Neutrophil (primary cell): Measurements from ENCODE around the gene DDIT3.

Experiments used
- H3K27ac ChIP-seq: fragments of 200-600 bp; sonication (generic); 2 replicates; pipeline ENCODE4 v1.5.1; 2016; ENCODE audit warnings: mild to moderate bottlenecking, moderate library complexity
- H3K27me3 ChIP-seq: fragments of 200-600 bp; sonication (generic); 2 replicates; pipeline ENCODE4 v1.6.0; 2016; ENCODE audit warnings: mild to moderate bottlenecking
- H3K36me3 ChIP-seq: fragments of 200-600 bp; sonication (generic); 2 replicates; pipeline ENCODE4 v1.5.1; 2017
- H3K4me1 ChIP-seq, 2 experiments: fragments of 200-600 bp in 1 of 2; sonication (generic) in 1 of 2; 1 replicate in 1 of 2; 2 replicates in 1 of 2; pipeline versions ENCODE4 v1.5.1 to v1.6.1; 2013 to 2016; ENCODE audit warnings: low read depth in 1 of 2, low read length in 1 of 2, mild to moderate bottlenecking in 1 of 2, moderate library complexity in 1 of 2; ENCODE audit not compliant: control insufficient read depth in 1 of 2, insufficient read depth in 1 of 2
- H3K4me3 ChIP-seq, 2 experiments: fragments of 200-600 bp in 1 of 2; sonication (generic) in 1 of 2; 1 replicate in 1 of 2; 2 replicates in 1 of 2; pipeline ENCODE4 v1.5.1; 2013 to 2016; ENCODE audit warnings: low read depth in 1 of 2, low read length in 1 of 2, mild to moderate bottlenecking in 1 of 2, moderate library complexity in 1 of 2
- H3K9me3 ChIP-seq: fragments of 200-600 bp; sonication (generic); 2 replicates; pipeline ENCODE4 v1.5.1; 2016
- TF ChIP-seq, protein P1 (sequence below): fragments of 200-600 bp; sonication (generic); IDR thresholded peaks from 2 replicates; pipeline ENCODE4 v1.5.1; 2016; ENCODE audit warnings: antibody characterized with exemption

Gene DDIT3

DNA sequence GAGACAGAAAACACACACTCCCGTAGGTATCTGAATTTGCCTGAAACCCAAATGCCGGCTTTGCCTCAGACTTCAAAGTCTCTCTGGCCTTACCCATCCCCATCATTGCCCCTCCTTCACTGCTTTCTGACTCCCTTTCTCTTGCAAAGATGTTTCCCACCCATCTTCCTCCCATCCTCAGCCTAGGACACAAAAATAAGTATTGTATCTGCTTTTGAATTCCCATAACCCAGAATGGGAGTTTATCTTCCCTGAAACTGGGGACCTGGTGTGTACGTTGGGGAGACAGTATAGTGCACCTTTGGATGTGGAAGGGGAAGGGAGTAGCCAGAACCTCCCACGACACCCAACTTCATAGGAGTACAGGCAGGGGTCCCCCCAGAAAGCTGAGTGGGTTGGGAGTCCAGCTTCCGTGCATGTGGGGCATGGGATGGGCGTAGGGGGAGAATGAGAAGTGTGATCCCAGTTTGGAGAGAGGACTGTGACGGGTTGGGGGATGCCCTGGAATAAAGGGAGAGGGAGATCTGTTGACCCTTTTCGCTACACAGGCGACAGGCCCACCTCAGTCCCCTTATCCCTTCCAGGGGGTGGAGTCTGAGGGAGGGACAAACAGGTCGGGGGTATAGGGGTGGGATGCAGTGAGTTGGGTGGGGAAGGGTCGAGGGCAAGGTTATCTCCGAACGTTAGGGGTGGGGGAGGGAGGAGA lies 29.0 kb upstream of the DDIT3 start:
- TF ChIP-seq, protein P1, sequence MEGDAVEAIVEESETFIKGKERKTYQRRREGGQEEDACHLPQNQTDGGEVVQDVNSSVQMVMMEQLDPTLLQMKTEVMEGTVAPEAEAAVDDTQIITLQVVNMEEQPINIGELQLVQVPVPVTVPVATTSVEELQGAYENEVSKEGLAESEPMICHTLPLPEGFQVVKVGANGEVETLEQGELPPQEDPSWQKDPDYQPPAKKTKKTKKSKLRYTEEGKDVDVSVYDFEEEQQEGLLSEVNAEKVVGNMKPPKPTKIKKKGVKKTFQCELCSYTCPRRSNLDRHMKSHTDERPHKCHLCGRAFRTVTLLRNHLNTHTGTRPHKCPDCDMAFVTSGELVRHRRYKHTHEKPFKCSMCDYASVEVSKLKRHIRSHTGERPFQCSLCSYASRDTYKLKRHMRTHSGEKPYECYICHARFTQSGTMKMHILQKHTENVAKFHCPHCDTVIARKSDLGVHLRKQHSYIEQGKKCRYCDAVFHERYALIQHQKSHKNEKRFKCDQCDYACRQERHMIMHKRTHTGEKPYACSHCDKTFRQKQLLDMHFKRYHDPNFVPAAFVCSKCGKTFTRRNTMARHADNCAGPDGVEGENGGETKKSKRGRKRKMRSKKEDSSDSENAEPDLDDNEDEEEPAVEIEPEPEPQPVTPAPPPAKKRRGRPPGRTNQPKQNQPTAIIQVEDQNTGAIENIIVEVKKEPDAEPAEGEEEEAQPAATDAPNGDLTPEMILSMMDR, result no peak
- Histone ChIP-seq H3K36me3 (no peaks in the 10 kb centered on the region), H3K27ac (no peak overlapping the region), H3K4me3 (peak overlapping the region; percentile 35 to 58), H3K27me3 (peaks cover 66% of the 10 kb centered on the region), H3K4me1 (peaks cover 36 to 42% of the 10 kb centered on the region in 2 experiments), H3K9me3 (no peaks in the 10 kb centered on the region)

DNA sequence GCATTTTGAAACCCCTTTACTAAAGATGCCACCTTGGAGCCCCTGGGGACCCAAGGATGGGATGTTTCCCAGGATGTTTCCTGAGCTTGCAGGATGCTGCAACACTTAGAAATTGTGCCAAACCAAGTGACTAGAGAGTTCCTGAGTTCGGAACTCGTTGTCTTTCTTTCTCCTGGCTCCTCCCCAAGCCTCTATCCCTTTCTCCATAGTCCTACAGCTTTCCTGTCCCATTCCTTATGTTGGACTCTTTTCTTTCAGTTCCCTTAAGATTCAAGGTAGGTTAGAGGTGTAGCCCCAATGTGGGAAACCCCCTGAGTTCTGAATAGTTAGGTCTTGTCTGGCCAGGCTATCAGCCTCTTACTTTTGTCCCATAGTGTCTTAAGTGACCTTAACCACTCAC lies 28.2 kb upstream of the DDIT3 start:
- H3K4me1 ChIP-seq, result peaks cover 36 to 42% of the 10 kb centered on the region in 2 experiments

GRCh38 chr12:57548013-57548315 lies 27.6 kb upstream of the DDIT3 start:
- no peaks in the 10 kb centered on the region for H3K9me3 ChIP-seq
- H3K36me3 ChIP-seq, result no peaks in the 10 kb centered on the region
- H3K4me3 ChIP-seq, result peak overlapping the region in 1 of 2 experiments; percentile 92
- peaks cover 36 to 42% of the 10 kb centered on the region in 2 experiments for H3K4me1 ChIP-seq
- H3K27me3 ChIP-seq, result peaks cover 52% of the 10 kb centered on the region
- H3K27ac ChIP-seq, result no peak overlapping the region
- TF ChIP-seq, protein P1, result no peak

More for the DNA sequence above, 28.2 kb upstream of the DDIT3 start:
- Histone ChIP-seq H3K27me3 (peaks cover 57% of the 10 kb centered on the region), H3K4me3 (no peak overlapping the region), H3K9me3 (no peaks in the 10 kb centered on the region), H3K27ac (no peak overlapping the region), H3K36me3 (no peaks in the 10 kb centered on the region)
- TF ChIP-seq, protein P1, result no peak

DNA sequence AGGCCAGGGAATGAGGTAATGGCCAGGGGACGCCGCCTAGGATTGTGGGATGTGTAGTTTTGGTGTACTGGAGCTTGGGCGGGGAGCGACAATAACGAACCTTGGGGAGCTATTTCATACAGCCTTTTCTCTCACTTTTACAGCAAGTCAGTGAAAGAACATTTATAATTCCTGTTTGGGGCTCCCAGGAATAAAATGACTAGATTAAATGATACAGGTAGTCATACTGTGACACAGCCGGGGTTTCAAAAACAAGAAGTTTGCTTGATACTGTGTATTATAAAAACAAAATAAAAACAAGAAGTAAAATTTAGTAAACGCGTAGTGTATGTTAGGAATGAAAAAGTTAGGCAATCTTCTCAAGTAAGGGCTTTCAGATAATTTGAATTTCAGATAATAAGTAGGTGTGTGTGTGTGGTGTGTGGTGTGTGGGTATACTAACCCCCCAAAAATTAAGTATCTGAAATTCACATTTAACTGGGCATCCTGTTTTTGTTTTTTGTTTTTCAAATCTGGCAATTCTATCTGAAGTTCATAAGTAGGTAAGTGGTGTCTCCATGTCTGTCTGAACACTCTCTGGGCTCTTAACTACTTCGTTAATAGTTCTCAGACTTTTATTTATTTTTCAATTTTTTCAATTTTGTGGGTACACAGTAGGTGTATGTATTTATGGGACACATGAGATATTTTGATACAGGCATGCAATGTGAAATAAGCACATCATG lies 27.1 kb upstream of the DDIT3 start:
- peaks cover 36 to 42% of the 10 kb centered on the region in 2 experiments for H3K4me1 ChIP-seq
- H3K9me3 ChIP-seq, result no peaks in the 10 kb centered on the region
- peak overlapping the region; percentile 83 for H3K27ac ChIP-seq
- peaks cover 5% of the 10 kb centered on the region for H3K36me3 ChIP-seq
- H3K27me3 ChIP-seq, result peaks cover 47% of the 10 kb centered on the region
- TF ChIP-seq, protein P1, result no peak
- peak overlapping the region; percentile 72 to 92 for H3K4me3 ChIP-seq

- Histone ChIP-seq H3K4me3 (peak within 1 kb of the TSS; percentile 72 to 92), H3K4me1 (peaks cover 36 to 42% of the 10 kb centered on the region in 2 experiments), H3K36me3 (peaks cover 13% of the 10 kb centered on the region), H3K27me3 (peaks cover 39% of the 10 kb centered on the region), H3K9me3 (no peaks in the 10 kb centered on the region), H3K27ac (peak within 1 kb of the TSS; percentile 83)
- TF ChIP-seq, protein P1, result peak; percentile 17
Observed at GRCh38 chr12:57546438-57547287, 26.3 kb upstream of the DDIT3 start, which contains the start of gene DCTN2. DCTN2 (minus strand) TSS chr12:57547192; CDS start chr12:57547063, 129 bp downstream.
